Gastroesophageal sphincter (tissue), 3 donors: ENCODE results near the gene LTBP1.

Source experiments
- CTCF ChIP-seq, 4 experiments: fragments of 200-600 bp in 2 of 4; fragments of 450-650 bp in 2 of 4; sonication (generic) in 1 of 4; IDR thresholded peaks; one replicate each; pipeline ENCODE4 v1.5.1; 2017 to 2019; ENCODE audit warnings: antibody characterized with exemption in 4 of 4, mild to moderate bottlenecking in 2 of 4, moderate library complexity in 2 of 4
- EP300 ChIP-seq: sonication (generic); formaldehyde crosslinking; IDR thresholded peaks from one replicate; pipeline ENCODE4 v1.6.1; 2017; ENCODE audit warnings: antibody characterized with exemption, mild to moderate bottlenecking
- POLR2A ChIP-seq, 2 donors: fragments of 450-650 bp; IDR thresholded peaks; one replicate each; pipeline ENCODE4 v1.6.1; 2017; ENCODE audit warnings: antibody characterized with exemption in 2 of 2, mild to moderate bottlenecking in 2 of 2, moderate library complexity in 1 of 2
- POLR2AphosphoS5 ChIP-seq: sonication (generic); formaldehyde crosslinking; IDR thresholded peaks from one replicate; pipeline ENCODE4 v1.6.1; 2017; ENCODE audit warnings: antibody characterized with exemption

GRCh38 chr2:33011373-33011772, 64.6 kb downstream of the LTBP1 start:
- no peak for TF ChIP-seq POLR2A (IDR thresholded peaks at IDR 0.05)
- no peak for TF ChIP-seq CTCF (IDR thresholded peaks at IDR 0.05)
- no peak for TF ChIP-seq POLR2AphosphoS5
- TF ChIP-seq EP300 = no peak
